HK-2 (cell line): Measurements from ENCODE around the gene CDK6.
"Not testable (repeated sequence)": the region's sequence is repeated elsewhere in the genome, so short reads cannot be mapped to it uniquely, and the experiment has no call there.

Experiments used
- DNase-seq: peaks from one replicate; pipeline ENCODE4 v3.0.0-alpha.2; 2018; ENCODE audit not compliant: unreplicated experiment

Gene CDK6

GRCh38 chr7:92761391-92762097 lies 74.8 kb downstream of the CDK6 start:
- no peak for DNase-seq

GRCh38 chr7:92758796-92759431 lies 77.5 kb downstream of the CDK6 start:
- no peak for DNase-seq

DNA sequence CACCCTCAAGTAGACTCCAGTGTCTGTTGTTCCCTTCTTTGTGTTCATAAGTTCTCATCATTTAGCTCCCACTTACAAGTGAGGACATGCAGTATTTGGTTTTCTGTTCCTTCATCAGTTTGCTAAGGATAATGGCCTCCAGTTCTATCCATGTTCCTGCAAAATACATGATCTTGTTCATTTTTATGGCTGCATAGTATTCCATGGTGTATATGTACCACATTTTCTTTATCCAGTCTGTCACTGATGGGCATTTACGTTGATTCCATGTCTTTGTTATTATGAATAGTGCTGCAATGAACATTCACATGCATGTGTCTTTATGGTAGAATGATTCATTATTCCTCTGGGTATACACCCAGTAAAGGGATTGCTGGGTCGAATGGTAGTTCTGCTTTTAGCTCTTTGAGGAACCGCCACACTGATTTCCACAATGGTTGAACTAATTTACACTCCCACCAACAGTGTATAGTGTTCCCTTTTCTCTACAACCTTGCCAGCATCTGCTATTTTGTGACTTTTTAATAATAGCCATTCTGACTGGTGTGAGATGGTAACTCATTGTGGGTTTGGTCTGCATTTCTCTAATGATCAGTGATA lies 79.0 kb downstream of the CDK6 start:
- not testable (repeated sequence) for DNase-seq

DNA sequence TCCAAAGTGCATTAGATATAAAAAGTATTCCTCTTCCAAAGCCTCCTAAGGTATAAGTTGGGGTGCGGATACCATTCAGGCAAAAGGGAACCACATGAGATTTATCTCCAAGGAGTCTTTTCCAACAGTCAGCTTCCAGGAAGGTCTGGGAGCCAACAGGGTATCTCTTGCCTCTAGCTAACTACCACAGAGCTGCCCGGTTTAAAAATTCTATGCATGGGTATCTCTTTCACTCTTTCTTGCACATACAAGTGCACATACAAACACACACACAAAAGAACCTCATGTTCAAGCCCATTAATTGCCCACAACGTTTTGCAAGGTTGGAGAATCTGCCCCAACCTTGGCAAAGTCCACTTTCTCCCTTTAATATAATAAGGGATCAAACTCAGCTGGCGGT lies 80.7 kb downstream of the CDK6 start:
- DNase-seq, result no peak

DNA sequence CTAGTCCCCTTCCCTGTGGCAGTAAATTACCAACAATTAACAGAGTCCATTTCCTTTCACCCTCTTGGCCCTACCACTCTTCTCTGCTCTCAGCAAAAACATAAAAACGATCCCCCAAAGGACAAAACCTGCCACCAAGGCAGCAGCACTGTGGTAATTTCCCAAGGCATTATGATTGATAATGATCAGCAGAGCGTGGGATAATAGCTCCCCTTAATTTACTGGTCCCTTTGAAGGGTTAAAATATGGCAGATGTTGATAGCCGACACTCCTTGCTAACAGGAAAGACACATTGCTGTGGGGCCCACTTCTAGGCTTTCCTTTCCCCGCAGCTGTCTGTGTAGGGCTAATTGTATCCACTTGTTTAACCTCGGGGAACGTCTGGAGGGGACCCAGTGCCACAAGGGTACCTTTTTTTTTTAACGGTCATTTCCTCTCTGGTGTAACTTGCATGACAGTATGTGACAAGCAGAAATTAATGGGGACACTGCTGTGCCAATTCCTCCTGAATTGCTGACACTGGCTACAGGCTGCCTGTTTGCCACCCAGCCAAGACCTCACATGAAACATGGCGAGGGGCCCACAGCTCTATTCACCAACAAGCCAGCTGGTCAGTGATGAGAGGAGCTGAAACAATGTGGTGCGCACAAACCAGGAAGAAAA lies 81.3 kb downstream of the CDK6 start:
- no peak for DNase-seq

GRCh38 chr7:92753614-92754013 lies 82.8 kb downstream of the CDK6 start:
- DNase-seq, result no peak

DNA sequence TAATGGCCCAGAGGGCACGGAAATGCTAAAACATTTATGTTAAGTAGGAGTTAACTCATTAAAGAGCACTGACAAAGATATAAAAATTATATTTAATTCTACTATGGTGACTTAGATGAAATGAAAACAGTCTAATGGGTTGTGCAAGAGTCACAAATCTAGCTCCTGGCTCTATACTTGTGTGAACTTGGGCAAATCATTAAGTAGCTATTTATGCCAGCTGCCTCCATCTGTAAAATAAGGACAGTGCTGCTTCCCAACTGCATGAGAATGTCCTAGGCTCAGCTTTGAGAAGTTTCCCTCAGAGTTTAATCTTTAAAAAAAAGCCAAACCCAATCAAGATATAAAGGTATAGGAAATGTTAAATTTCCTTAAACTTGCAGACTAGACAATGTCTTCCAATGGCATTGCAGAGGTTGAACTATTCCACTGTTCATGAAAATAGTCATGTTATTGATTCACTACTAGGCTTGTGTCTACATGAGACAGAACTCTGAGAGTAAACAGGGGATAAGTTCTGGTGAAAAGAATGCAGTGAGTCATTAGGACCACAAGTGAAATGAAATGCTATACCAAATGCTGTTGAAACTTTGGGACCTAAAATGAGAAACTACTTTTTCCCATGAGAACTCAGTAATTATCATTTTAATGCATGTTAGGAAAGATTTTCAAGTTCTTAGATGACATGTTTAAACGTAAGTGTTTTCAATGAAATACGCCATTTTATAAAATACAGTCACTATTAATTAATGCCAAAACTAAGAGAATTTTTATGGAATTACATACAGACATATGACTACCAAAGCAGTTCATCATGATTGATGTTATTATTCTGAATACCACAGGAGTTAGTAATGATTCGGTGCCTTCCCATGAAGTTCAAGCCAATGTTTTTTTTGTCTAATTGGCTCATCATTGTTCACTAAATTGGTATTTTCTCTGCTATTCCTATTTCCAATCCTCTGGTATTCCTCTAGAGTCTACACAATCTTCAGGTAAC lies 84.2 kb downstream of the CDK6 start:
- DNase-seq, result no peak

DNA sequence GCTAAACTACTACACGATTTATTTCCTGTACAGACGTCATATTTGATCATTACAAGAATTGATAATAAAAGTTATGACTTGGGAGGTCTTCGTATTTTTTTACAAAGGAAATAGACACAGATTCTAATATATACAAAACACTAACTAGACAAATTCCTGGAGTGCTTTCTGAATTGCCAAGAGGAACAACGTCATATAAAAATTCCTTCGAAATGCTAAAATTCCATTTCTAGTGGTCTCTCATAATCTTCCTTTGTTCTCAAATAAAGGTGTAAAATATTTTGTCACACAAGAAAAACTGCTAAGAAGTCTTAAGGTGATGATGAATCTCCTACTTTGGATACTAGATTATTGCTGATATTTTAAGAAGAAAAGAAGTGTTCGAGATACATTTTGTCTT lies 85.4 kb downstream of the CDK6 start:
- no peak for DNase-seq

DNA sequence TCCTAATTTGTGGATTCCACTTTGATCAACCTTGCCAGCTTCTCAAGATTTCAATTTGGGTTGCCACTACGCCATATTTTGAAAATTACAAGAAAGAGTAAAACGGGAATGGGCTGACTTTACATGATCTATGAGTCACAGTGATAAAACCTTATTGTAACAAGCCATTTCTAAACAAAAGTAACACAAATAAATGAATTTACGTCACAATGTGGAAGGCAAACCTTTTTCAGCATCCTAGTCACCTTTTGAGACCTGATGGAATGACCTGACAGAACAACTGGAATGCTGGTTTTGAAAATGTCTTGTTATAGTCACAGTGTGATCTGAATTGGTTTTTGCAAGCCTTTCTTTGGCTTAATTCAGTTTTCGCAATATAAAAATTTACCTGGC lies 85.9 kb downstream of the CDK6 start:
- DNase-seq, result no peak

GRCh38 chr7:92749832-92750446 lies 86.4 kb downstream of the CDK6 start:
- DNase-seq, result no peak

DNA sequence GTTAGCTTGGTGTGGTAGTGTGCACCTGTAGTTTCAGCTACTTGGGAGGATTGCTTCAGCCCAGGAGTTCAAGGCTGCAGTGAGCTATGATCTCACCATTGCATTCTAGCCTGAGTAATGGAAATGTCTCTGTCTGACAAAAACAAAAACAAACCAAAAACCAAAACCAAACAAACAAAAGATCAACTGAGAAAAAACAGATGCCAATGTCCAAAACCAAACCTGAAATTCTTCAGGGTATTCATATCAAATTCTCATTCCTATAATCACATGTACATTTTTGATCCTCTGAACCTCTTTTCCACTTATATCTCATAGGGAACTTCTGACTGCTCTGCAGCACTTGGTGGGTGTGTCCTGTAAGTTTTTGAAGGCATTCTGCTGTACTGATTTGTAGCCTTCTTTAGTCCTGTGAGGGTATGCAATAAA lies 87.0 kb downstream of the CDK6 start:
- no peak for DNase-seq

DNA sequence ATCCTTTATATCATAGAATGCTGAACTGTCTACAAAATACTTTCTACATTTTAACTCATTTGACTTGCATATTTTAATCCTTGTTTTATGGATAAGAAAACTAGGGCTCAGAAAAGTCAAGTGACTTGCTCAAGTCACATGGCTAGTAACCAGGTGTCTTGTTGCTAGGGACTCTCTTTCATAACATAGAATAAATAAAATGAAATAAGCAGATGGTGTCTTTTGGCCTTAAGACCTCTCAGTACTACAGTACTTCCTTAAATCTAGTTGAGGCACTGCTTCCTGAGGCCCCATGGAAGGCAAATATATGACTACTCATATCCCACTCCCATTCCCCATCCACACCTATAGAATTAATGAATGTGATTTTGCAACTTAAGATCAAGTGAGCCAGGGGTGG lies 87.9 kb downstream of the CDK6 start:
- no peak for DNase-seq

GRCh38 chr7:92747041-92747835 lies 89.1 kb downstream of the CDK6 start:
- peak; percentile 43 for DNase-seq

- no peak for DNase-seq
These were observed 91.1 kb downstream of the CDK6 start for GRCh38 chr7:92745241-92745640.

DNA sequence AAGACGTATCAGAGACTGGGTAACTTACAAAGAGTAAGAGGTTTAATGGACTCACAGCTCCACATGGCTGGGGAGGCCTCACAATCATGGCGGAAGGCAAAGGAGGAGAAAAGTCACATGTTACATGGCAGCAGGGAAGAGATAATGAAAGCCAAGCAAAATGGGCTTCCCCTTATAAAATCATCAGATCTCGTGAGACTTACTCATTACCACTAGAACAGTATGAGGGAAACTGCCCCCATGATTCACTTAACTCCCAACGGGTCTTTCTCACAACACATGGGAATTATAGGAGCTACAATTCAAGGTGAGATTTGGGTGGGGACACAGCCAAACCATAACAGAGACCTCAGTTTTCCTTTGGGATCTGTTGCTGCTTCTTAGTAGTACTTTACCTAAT lies 92.2 kb downstream of the CDK6 start:
- not testable (repeated sequence) for DNase-seq

DNA sequence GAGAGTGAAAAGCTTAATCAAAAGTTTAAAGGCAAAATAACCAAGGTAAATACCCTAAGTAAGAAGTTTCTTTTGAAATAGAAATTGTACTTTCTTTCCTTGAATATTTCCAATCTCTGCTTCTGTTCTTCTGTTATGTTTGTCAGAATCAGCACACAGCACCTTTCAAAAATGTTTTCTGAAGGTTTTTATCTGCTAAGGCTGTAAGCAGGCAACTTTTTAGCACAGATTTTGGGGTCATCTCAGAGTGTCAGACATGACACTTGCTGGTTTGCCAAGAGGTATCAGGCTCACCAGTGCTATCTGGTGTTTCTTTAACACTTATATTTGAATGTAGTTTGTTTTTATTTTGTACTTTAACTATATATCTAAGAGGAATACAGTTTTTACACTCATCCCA lies 94.2 kb downstream of the CDK6 start:
- DNase-seq, result no peak

GRCh38 chr7:92740700-92741126 lies 95.7 kb downstream of the CDK6 start:
- peak; percentile 75 for DNase-seq

GRCh38 chr7:92740134-92740533 lies 96.2 kb downstream of the CDK6 start:
- DNase-seq, result no peak

GRCh38 chr7:92739091-92739490 lies 97.3 kb downstream of the CDK6 start:
- DNase-seq, result no peak

DNA sequence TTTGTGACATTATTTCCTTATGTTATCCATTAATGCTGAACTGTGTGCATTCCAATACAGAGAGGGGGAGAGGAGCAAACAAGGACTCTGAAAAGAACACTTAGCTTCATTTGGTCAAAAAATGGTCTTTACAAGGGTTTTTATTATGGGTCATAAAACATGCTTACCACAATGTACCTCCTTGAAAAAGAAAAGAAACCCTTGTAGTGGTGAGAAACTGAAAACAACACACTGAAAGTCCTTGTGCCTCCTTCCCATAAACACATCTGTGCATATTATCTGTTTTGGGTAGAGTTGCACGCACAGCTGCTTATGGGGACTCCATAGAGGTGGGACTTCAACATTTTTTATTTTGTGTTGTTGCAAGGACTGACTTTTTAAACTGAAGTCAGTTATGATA lies 98.7 kb downstream of the CDK6 start:
- DNase-seq, result no peak
